NCI-H2107 treated with DMSO at 0.1 percent for 48 hours (cell line): ENCODE results near the gene GRIK2.

Source experiments
- DNase-seq: peaks from one replicate; lab custom pipeline; 2025; ENCODE audit not compliant: unreplicated experiment; lab: John Stamatoyannopoulos, UW

The GRIK2 gene

GRCh38 chr6:101537753-101538316, 144.3 kb downstream of the GRIK2 start:
- DNase-seq = no peak

- no peak for DNase-seq
Measured at GRCh38 chr6:101539510-101540245, 146.2 kb downstream of the GRIK2 start.

DNA sequence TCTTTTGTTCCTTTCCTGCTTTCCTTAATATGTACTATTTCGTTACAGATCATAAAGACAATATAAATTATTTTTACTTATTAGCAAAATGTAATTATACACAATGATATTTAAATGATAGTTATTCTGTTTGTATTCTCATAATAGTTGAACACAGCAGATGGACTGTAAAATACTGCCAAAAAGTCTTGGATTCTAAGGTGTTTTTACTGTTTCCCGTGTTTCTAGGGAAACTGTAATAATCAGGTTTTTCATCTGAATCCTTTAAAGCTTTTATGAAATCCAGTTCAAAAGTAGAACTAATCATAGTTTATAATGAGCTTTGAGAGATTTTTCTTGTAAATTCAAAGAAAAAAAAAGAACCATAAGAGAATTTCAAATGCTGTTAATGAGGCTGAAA, 148.4 kb downstream of the GRIK2 start:
- no peak for DNase-seq

DNA sequence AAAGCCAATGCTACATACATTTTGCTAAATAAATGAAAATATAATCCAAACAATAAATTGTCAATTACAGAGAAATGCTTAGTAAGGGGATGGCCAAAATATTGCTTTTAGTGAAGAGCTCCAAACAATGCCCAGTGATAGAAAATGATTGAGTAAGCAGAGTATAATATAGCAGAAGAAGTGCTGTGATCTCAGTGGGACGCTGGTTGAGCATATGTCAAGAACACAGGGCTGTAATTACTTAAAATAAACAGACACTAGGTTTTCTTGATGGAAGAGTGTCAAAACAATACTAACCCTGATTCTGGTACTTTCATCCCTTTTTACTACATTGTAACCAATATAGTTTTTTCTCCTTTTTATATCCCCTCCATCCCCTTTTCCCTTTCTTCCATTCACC, 150.3 kb downstream of the GRIK2 start:
- no peak for DNase-seq

DNA sequence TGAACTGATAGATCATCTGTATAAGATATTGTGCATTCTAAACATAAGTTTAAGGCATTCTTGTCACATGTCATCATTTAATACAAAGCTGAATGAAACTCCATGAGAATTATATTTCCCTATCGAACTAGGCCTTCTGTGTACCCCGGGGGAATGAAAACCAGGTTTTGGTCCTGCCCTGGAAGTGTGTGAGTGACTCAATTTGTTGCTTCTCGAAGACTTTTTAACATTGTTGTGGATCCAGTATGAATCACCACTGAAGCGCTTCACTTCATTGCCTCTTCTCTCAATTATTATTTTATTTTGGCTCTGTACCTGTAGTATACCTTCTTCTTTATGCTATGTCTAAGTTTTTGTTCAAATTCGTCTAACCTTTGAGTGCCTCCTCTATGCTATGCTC, 150.8 kb downstream of the GRIK2 start:
- DNase-seq = no peak

DNA sequence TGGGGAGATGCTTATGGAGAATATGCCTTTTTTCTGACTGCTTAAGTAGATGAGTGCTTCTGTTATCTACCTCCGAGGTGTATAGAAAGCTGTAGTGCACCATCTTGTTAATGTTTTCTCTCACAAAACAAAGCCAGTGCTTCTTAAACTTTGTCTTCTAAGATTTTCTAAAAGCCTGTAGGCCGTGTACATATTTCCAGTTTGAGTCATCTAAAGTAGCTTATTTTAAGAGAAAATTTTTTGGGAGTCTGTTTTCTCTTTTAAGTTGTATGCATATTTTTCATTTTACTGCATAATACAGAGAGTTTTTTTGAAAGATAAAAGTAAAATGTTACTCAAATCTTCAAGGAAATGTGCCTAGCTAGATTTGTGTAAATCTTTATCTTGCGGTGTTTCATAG, 151.7 kb downstream of the GRIK2 start:
- no peak for DNase-seq

- DNase-seq = no peak
Measured at GRCh38 chr6:101550451-101550850, 156.9 kb downstream of the GRIK2 start.

DNA sequence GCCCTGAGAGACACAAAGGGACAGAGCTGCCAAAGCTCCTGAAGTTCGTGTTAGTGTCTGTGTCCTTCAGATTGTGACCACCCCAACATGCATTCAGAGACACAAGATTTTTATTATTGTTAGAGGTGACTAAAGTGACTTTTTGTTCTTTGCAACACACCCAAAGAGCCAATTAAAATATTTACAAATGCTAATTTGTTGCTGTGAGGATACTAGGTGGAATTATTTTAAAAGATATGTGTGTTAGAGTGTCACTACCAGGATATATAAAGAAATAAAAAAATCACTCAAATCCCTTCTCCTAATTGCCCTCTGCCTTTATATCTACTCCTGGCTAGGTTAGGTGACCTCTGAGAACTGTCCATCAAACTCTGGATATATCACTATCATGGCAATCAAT, 160.7 kb downstream of the GRIK2 start:
- no peak for DNase-seq

- no peak for DNase-seq
Measured at GRCh38 chr6:101558712-101559111, 165.2 kb downstream of the GRIK2 start.

GRCh38 chr6:101572627-101573026, 179.1 kb downstream of the GRIK2 start:
- DNase-seq = no peak

GRCh38 chr6:101577091-101577490, 183.6 kb downstream of the GRIK2 start:
- no peak for DNase-seq

- peak; percentile 36 for DNase-seq
Measured at GRCh38 chr6:101578306-101578705, 184.8 kb downstream of the GRIK2 start.

DNA sequence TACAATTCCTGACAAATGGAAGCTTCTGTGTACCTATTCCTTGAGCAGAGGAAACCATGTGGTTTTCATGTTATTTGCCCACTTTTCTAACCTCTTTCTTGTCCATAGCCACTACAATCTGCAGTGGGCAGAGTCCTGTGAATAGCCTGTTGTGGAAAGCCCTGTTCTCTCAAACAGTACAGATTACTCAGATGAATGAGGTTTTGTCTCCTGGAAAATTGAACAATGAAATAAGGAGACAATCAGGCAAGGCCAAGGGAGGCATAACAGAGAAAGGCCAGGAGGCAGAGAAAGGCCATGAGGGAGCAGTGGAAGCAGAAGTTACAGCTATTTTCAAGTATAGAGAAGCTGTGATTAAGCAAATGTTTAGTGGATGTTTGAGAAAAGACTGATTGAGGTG, 189.3 kb downstream of the GRIK2 start:
- no peak for DNase-seq

GRCh38 chr6:101585501-101585900, 192.0 kb downstream of the GRIK2 start:
- DNase-seq = no peak

GRCh38 chr6:101588343-101588742, 194.8 kb downstream of the GRIK2 start:
- DNase-seq = no peak

GRCh38 chr6:101595276-101595675, 201.8 kb downstream of the GRIK2 start:
- no peak for DNase-seq

DNA sequence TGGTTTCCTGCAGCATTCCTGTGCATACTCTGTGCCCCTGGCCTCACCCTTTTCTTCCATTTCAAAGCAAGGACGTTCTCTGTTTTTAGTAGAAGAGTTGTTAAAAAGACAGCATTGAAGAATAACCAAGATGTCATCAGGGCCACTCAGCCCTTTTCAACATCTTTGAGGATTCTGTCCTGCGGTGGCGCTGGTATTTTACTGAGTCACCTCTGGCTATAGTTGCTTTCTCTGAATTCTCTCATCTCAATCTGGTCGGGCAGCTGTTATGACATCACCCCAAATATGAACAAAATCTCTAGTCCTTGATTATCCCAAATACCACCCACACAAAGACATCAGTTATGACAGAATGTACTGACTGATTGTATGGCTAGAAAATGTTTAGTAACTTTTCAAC, 204.2 kb downstream of the GRIK2 start:
- no peak for DNase-seq

GRCh38 chr6:101605426-101605825, 211.9 kb downstream of the GRIK2 start:
- DNase-seq = no peak

GRCh38 chr6:101605874-101606273, 212.4 kb downstream of the GRIK2 start:
- DNase-seq = peak; percentile 7

DNA sequence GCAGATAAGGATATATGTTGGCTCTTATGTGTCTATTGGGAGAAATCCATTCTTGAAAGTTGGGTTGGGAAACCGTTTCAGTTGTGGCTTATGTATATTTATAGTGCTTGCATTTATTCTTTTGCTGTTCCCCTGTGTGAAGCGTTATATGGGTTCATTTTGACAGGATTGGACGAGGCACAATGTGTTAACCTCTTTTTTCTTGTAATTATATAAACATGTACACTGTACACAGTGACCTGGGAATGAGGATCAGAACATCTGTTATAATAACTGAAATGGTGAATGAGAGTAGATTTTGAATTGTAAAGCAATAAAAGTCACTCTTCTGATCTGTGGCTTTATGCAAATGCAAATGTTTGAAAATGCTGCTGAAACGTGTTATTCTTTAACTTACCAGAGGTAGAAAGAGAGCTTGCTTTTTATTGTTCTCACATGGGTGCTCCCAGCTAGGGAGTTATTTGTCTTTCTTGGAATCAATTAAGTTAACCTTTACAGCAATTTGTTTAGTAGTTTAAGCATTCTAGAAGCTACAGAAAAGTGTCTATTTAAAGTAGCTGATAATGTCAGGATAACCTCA, 213.7 kb downstream of the GRIK2 start:
- DNase-seq = peak; percentile 61

- no peak for DNase-seq
Measured at GRCh38 chr6:101608703-101609102, 215.2 kb downstream of the GRIK2 start.

DNA sequence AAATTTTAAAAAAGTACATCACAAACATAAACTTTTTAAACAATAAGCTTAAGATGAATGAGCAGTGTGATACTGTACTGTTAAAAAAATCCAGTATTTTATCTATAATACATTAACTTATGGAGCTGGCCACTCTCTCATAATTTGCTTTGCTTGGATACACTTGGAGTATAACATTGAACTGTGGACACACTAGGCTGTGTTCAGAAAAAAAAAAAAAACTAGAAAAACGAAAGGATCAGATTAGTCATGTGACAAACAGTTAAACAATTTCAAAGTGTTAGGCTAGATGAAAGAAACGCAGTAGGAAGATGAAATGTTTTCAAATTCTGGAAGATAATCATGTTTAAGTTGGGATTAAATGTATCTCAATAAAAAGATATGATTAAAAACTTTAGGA, 220.0 kb downstream of the GRIK2 start:
- no peak for DNase-seq

DNA sequence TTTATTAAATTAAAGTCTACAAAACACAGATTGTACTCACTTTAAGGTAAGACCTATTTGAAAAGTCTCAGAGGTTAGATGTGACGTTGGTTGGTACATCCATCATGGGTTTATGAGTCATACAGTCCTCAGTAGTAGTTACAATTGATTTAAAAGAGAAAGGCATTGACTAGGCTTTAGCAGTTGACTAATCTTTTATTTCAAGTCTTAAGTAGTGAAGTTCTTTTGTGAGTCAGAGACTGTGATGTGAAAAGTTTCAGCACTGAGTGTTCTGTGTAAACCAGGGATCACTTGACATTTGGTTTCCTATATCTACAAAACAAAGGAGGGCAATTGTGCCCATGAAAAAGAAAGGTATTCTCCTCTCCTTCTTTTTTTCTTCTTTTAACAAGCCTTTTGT, 221.3 kb downstream of the GRIK2 start:
- peak; percentile 54 for DNase-seq
